C1 segment of cervical spinal cord (tissue), 14 donors: ENCODE measurements around the gene MBOAT7.
A peak's percentile ranks its signal among the peaks of the same experiment; 100 is the strongest.

Source experiments
- DNase-seq, 14 donors: peaks; one replicate each; lab custom pipeline; 2025; lab: John Stamatoyannopoulos, UW

Gene MBOAT7

DNA sequence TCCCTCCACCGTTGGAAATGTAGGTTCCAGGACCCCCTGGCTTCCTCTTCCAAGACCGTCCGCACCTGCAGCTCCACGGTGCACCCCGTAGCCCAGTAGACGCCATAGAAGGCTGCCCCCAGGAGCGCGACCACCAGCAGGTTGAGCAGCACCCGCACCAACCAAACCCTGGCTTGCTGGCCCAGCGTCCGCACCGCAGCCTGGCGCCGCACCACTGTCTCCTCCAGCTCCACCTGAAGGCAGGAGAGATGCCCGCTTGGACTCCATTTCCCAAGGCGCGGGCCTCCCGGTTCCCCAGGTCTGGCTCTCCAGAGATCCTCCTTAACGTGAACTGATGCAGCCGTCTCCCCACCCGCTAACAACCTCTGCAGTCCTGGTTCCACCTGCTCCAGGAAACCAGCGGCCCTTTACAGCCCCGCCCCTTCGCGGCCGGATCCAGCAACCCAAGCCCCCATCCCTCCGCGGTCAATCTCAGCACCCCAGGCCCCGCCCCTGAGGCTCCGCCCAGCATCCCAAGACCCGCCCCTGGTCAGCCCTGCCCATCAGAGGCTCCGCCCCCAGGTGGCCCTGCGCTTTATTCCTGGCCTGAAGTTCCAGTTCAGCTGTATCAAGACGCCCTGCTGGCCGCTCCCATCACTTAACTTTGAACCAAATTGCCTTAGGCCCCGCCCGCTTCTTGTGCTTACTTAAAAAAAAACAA, 24.9 kb downstream of the MBOAT7 start:
- no peak for DNase-seq

DNA sequence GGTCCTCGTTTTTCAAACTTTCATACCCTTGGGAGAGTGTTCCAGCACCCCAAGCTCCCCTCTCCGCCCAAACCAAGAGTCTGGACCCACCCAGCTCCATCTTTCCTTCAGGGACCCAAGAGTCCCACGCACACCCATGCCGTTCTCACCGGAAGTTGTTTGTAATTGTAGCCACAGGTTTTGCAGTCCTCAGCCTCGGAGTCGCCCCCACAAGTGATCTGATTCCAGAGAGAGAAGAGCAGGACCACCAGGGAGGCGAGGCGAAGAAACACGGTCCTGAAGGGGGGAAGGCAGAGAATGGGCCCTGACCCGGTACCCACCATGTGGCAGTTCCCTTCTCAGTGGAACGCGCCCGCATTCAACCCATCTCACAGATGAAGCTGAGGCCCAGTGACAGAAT, 26.5 kb downstream of the MBOAT7 start:
- DNase-seq, result no peak

- DNase-seq, result peak in 9 of 14 donors; percentile 29 to 78 (median 47)
Measured at GRCh38 chr19:54162241-54162805, 27.1 kb downstream of the MBOAT7 start.

GRCh38 chr19:54160854-54161253, 28.5 kb downstream of the MBOAT7 start:
- no peak for DNase-seq

- peak in 1 of 14 donors; percentile 55 for DNase-seq
Measured at GRCh38 chr19:54160182-54160811, 29.1 kb downstream of the MBOAT7 start.

DNA sequence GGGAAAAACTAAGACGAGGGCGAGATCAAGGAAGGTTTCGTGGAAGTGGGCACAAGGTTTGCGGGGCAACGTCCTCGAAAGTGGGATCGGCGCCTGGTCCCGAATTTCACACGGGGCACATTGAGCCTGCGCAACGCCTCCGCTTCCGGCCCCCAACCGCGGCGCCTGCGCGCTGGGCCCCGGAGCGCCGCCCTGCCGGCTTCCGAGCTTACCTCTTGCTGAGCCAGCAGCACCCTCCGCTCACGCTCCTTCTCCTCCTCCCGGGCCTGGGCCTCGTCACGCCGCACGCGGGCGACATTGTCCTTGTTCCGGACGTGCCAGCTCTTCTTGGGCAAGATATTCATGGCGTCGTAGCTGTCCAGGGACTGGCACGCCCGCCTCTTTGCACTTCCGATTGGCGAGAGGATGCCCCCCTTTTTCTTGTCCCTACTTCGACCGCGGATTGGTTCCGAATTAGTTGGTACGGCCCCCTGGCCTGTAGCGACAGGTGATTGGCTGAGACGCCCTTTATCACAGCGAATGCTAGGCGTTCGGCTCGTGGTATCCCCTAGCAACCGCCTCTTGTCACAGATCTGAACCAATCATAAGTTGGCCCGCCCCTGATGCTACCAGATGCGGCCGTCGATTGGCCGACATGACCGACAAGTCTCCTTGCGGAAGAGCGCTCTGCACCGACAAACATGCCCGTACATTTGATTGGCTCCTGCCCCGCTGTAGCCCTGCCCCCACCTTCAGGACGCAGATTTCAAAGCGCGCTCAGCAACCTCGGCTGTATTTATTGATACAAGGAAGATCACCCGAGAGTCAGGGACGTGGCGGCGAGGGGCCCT, 29.8 kb downstream of the MBOAT7 start, which contains the start of gene LENG1:
LENG1 (minus strand) TSS at position 370 of the 830 bp plus-strand sequence; CDS start at position 344, 26 bp downstream.
- peak; percentile 88 to 100 (median 98) for DNase-seq

GRCh38 chr19:54158812-54159351, 30.5 kb downstream of the MBOAT7 start:
- no peak for DNase-seq

DNA sequence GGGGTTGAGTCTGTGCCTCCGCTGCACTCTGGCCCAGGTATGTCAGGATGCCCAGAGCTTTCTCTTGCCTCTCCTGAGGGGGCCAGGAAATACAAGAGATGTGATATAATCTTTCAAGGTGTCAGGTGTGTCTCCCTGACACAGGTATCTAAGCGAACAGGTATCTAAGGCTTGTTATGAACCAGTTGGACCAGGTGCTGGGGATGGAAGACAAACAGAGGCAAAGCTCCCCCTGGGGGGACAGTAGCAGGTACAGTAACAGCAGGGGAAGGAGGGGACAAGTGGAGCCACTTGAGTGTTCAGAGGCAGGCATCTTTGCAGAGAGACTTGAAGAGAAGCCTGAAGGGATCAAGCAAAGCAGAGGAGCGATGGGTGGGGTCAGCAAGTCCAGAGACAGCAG, 32.4 kb downstream of the MBOAT7 start:
- no peak for DNase-seq

GRCh38 chr19:54156490-54156889, 32.9 kb downstream of the MBOAT7 start:
- no peak for DNase-seq

GRCh38 chr19:54155694-54156093, 33.7 kb downstream of the MBOAT7 start:
- no peak for DNase-seq

GRCh38 chr19:54154603-54155345, 34.6 kb downstream of the MBOAT7 start:
- DNase-seq, result no peak

DNA sequence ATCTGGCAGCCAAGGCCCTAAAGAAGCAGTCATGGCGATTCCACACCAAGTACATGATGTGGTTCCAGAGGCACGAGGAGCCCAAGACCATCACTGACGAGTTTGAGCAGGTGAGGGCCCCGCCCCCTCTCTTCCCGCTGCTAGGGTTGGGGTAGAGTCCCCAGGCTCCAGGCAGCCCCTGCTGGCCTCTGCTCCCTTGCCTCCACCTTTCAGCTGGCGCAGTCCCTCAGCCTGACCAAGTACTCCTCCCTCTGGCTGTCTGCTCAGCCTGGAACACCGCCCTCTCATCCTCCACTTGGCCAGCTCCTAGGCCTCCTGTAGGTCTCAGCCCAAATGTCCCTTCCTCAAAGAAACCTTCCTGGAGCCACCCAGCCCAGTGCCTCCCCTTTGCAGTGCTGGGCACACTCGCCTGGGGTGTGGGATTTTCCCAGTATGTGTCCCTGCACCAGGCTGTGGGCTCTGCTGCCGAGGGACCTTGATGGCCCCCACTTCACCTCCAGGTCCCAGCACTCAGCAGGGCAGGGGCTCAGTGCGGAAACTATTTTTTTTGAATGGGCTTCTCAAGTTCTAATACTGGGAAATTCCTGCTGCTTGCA, 35.6 kb downstream of the MBOAT7 start:
- no peak for DNase-seq

GRCh38 chr19:54152878-54153524, 36.4 kb downstream of the MBOAT7 start:
- DNase-seq, result no peak

DNA sequence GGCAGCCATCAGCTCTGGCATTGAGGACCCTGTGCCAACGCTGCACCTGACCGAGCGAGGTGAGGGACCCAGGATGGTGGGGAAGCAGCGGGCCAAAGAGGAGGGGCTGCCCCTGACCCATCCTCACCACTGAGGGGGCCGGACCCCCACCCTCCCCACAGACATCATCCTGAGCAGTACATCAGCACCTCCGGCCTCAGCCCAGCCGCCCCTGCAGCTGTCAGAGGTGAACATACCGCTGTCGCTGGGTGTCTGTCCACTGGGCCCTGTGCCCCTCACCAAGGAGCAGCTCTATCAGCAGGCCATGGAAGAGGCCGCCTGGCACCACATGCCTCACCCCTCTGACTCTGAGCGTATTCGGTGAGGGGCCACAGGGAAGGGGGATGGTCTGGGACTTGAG, 37.1 kb downstream of the MBOAT7 start:
- no peak for DNase-seq

DNA sequence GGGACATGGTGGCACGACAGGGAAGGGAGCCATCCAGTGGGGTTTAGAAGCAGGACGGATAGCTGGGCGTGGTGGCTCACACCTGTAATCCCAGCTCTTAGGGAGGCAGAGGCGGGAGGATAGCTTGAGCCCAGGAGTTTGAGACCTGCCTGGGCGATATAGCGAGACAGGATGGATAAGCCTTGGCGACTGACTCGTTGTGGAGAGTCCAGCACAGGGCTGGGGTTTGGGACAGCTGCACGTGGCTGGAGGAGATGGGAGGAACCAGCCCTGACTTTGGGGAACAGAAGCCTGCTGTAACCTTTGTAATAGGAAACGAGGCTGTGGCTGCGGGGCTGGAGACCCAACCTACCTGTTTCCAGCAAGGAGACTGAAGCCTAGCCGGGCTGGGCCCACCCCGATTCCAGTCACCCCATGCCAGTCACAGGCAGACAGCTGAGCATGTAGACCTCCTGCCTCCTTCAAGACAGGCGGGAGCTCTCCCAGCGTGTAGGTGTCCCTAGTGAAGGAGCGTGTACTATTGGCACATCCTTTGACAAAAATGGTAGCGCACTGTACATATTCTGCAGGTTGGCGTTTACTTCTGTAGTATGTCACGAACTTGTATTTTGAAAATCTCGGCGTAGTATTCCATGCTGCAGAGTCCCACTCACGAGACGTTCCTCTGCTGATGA, 37.9 kb downstream of the MBOAT7 start:
- no peak for DNase-seq

DNA sequence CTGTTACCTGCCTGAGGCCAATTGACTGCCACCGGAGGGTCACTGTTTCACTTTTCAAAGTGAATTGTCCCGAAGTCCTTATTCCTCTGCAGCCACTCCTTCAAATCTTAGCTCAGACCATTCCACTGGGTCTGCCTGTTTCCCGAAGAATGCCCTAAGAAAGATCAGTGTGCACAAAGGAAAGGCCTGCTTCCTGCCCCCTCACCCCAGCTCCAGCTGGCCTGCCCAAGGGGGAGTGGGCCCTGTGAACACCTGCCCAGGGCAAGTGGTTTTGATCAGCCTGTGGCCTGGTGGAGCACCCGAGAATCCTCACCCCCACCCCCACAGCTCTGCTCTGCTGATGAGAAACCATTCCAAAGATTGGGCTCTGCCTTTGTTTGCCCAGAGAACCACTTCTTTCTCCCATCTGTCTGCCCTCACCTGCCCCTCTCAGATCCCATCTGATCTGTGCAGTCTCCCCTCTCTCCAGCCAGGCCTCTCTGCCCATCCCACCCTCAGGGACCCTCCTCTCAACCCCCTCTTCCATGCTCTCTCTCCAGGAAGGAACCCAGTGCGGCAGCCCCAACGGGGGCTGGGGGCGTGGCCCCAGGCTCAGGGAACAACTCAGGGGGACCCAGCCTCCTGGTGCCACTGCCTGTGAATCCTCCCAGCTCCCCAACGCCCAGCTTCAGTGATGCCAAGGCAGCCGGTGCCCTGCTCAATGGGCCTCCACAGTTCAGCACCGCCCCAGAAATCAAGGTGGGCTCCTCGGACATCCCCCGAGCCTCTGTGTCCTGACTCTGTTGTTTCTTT, 40.2 kb downstream of the MBOAT7 start:
- DNase-seq, result no peak

- no peak for DNase-seq
Measured at GRCh38 chr19:54148158-54148557, 41.2 kb downstream of the MBOAT7 start.

DNA sequence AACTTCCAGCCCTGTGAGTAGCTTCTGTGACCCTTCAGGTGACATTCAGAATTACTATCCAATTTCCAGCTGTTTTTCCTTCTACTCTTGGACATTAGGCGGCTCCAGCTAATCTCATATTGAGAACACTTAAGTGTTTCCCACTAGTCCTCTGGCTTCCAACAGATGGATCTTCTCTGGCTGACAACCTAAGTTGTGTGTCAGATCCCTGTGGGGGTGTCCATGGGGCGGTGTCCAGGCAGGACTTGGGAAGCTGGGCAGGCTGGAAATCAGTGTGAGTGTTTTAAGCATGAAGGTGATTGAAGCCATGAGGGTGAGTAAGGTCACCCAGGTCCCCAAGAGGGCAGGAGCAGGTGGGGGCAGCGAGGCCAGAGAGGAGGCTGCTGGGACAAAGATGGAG, 41.7 kb downstream of the MBOAT7 start:
- no peak for DNase-seq
